Measurements from ENCODE around the gene RASA4B.
"Not testable (repeated sequence)": the region's sequence is repeated elsewhere in the genome, so short reads cannot be mapped to it uniquely, and the experiment has no call there.

GRCh38 chr7:102531583-102531982, 14.0 kb upstream of the RASA4B start:
- TF ChIP-seq CTCF, POLR2A (IDR thresholded peaks at IDR 0.05): not testable (repeated sequence)

Measured in uterus (tissue), 2 donors.